Stimulated activated CD4-positive, alpha-beta T cell treated with anti-CD3 and anti-CD28 coated beads, Interleukin-2, amount 100 ng/mL, for 24 hours (primary cell): ENCODE results near the gene NTNG1.

Experiments
- DNase-seq, 2 donors: peaks; one replicate each; pipeline ENCODE4 v3.0.0-alpha.2; 2020

NTNG1 gene

GRCh38 chr1:107264561-107264960, 123.7 kb downstream of the NTNG1 start:
- no peak for DNase-seq

DNA sequence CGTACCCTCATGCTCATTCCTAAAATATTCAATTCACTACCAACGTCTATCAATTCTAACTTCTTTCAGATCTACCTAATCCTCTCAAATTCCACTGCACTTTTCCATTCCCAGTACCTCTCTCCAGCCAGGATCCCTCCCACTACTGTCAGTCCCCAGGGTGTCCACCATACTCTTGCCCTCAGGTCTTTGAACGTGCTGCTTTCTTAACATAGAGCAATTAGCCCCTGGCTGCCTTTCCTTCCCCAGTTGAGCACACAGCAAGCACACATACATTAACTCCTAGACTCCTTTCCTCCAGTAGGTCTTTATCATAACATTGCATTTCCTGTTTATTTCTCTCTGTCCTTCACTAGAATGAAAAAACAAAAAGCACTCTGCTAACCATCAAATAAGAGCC, 126.7 kb downstream of the NTNG1 start:
- no peak for DNase-seq

DNA sequence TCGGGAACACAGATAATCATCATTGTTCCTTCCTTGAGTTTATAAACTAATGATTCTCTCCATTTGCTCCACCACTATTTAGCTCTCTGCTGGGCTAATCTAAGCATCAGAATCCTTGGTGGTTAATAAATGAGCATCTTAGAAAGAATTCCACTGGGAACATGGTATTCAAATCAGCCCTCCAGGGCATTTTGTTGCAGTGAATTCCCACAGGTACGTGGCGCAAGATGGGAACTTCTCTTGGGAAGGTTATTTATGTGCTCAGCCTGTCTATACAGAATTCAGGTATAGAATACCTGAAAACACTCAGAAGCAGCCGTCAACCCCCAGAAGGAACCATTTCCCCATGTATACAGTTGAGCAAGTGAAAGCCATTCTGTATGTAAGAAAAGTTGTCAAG, 131.5 kb downstream of the NTNG1 start:
- no peak for DNase-seq

- DNase-seq: no peak
Measured at GRCh38 chr1:107273515-107273914, 132.7 kb downstream of the NTNG1 start.

GRCh38 chr1:107274227-107274626, 133.4 kb downstream of the NTNG1 start:
- DNase-seq: no peak

DNA sequence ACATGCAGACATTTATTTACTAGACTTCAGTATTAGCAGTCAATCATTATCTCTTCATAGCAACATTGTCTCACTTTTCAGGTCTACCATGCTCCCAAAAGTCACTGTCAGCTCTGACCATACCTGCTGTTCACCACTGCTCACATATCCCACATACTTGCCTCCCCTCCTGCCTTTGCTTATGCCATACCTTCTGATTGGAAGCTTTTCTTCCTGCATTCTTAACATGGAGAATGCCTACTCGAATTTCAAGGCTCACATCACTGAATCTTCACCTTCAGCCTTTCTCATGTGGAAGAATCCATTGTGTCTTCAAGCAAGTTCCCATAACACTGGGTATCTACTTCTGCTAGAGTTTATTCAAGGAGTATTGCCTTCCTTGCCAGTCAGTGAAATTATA, 135.4 kb downstream of the NTNG1 start:
- no peak for DNase-seq

GRCh38 chr1:107277022-107277421, 136.2 kb downstream of the NTNG1 start:
- peak in 1 of 2 donors; percentile 3 for DNase-seq

DNA sequence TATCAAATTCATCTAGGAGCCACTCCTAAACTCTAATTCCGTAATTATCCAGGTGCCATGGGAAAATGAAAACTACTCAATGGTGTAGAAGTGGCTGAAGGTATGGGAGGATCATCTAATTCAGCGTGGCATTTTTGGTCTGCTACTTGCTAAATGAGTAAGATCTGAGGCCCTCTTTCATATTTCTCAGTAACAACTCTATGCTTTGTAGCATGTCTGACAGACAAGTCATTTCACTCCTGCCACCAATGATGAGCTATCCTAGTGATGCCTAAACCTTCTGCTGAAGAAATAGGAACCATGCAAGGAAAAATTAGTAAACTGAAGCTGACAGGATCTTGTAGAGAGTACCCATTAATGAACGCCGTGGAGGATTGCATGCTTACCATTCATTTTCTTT, 145.3 kb downstream of the NTNG1 start:
- no peak for DNase-seq

GRCh38 chr1:107291987-107292386, 151.1 kb downstream of the NTNG1 start:
- no peak for DNase-seq

DNA sequence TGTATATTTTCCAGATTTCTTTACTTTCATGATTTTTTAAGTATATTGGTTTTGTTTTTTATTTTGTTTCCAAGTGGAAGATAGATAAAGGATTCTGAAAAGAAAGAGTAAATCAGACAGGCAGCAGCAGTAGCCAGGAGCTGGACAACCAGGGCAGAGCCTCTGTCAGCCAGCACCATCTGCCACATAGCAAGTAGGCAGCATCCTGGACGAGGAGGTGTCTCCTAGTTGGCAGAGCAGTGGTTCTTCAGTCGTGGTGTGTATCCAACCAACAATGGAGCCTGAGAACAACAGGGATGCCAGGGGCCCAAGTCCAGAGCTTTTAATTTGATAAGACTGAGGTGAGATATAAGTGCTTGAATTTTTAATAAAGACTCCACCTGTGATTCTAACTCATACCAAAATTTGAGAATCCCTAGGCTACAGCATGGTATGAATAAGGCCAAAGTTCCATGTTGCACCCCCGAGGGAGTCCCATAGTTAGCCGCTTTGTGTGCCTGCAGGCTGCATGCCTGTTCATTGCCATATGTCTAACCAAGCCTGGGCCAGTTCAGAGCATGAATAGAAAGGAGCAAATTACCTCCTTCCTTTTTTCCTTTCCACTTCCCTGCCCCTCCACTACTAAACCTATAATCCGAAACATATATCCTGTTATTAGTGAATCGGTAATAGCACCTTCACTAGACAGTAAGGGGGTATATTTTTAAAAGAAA, 153.2 kb downstream of the NTNG1 start:
- DNase-seq: no peak

- DNase-seq: no peak
Measured at GRCh38 chr1:107294686-107295085, 153.8 kb downstream of the NTNG1 start.

- DNase-seq: no peak
Measured at GRCh38 chr1:107297681-107298080, 156.8 kb downstream of the NTNG1 start.

DNA sequence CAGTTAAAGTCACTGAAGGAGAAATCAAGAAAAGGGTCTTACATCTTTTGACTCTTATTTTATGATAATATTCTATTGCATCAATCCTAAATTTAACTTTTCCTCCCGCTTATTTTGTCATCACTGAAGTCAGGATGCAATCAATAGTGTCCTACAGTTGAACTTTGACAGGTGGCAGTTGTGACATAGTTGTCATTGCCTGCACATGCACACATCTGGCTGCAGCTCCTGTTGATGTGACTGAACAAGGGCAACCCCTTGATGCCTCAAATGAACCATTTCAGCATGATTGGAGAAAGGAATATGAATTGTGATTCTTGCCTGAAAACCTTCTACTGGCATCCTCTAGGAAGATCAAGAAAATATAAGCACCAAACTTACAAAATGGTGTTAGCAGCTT, 157.7 kb downstream of the NTNG1 start:
- no peak for DNase-seq

DNA sequence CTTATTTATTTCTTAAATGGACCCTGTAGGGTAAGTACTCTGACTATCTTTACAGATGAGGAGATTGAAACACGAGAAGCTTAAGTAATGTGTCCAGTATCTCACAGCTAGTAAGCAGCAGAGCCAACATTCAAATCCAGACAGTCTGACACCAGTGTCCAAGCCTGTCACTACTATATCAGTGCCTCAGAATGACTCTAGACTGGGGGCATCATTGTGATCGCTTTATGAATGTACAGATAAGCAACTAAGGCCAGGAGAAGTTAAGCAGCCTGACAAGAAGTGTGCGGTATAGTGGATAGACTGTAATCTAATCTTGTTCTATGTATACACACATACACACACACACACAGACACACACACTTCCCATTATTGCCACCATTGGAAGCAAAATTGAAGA, 158.7 kb downstream of the NTNG1 start:
- DNase-seq: no peak

DNA sequence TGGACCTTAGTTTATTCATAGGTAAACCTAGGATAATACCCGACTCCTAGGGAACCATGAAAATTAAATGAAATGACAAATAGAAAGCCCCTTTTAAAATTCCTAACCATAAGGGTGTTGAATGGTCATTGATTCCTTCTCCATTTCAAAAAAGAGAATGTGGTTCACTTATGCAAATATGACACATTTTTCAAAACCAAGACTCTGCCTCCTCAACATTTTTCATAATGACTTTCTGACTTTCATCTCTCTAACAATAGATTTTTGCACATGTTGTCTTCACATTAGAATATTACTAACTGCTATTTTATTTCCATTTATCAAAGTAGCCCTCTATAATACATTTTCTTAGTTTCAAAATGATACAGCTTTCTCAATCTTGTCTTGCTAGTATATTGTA, 169.1 kb downstream of the NTNG1 start:
- no peak for DNase-seq

DNA sequence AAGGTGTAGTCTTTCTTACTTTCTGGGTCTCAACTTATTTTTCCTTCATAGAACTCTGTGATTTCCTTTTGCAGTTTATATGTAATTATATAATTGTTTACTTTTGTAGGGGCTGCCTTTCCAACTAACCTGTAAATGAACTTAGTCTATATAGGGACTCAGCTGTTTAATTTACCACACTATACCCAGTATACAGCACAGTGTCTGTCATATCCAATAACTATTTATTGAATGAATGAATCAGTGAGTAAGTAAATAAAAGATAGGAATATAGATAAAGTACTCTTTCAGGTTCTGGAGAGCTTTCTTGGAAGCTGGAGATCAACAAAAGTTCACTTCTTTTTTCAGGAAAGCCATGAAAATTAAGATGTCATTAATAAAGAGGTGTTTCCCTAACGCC, 174.8 kb downstream of the NTNG1 start:
- no peak for DNase-seq

- DNase-seq: no peak
Measured at GRCh38 chr1:107318932-107319331, 178.1 kb downstream of the NTNG1 start.

- no peak for DNase-seq
Measured at GRCh38 chr1:107323784-107324183, 182.9 kb downstream of the NTNG1 start.

- no peak for DNase-seq
Measured at GRCh38 chr1:107326824-107327445, 186.1 kb downstream of the NTNG1 start.

DNA sequence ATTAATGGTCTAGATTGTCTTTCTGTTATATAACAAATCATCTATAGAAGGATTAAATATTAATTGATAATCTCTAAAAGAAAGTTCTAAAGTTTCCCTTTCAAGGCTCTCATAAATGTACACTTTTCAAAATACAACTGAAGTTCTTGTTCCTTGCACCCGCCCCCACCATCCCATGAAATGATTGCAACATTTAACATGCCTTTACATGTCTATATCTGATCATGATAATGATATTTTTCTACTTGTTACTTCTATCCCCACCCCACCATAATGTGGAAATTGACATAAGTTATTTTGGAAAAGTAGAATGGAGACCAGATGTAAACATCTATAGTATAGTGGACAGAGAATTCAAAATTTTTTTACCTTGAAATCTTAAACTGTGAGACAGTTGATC, 186.6 kb downstream of the NTNG1 start:
- no peak for DNase-seq

DNA sequence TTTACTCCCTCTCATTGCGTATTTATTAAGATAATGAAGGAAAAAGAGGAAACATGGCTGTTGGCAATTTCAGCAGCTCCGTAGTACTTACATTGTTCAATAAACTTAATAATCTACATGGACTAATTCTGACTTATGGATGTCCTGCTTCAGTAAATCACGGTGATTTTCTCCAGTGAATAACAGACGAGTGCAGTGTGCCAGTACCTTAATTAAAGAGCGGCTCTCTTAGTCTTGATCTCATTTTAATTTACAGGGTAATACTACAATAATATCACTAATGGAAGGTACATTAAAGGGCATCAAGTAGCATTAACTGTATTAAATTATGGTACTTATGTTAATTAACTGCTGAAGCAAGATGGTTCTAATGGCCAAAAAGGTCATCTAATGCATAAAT, 187.2 kb downstream of the NTNG1 start:
- DNase-seq: no peak

DNA sequence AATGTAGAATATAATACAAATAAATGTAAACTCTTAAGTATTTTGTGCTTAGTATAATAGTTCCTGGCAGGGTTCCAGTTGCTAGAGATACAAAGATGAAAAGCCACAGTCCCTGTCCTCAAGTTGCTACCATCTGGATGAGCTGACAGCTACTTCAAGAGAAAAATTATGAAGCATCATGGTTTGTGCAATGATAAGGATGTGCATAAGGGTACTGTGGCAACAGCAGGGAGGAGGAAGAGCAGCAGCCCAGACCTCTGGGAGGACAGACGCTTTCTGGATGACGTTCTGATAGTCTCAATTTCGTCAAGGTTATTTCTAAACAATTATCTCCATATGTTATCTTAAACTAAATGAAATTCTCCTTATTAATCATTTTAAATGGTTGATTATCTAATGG, 198.9 kb downstream of the NTNG1 start:
- no peak for DNase-seq

GRCh38 chr1:107342316-107342715, 201.5 kb downstream of the NTNG1 start:
- DNase-seq: no peak

DNA sequence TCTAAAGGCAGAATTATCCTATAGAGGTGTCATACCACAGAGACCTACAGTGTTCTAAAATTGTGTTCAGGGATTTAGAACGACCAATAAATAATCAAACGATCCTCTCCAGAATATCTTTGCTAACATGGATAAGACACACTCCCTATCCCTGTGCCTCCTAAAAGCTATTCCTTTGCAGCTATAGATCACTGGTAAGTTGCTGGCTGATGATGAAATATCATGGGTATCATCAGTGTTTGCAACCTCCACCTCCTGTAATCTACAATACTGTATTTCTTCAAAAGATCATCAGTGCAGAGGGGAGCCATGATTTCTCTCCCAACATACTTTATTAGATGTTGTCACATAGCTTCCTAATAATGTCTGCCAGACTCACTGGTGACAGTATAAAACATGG, 201.9 kb downstream of the NTNG1 start:
- no peak for DNase-seq

- no peak for DNase-seq
Measured at GRCh38 chr1:107343601-107344000, 202.8 kb downstream of the NTNG1 start.
